ENCODE results near the gene OR10G3.
"Not testable (repeated sequence)": the region's sequence is repeated elsewhere in the genome, so short reads cannot be mapped to it uniquely, and the experiment has no call there.

OR10G3 gene

GRCh38 chr14:21579976-21580375 lies at the start of gene OR10G3:
OR10G3 (minus strand) TSS chr14:21580076; CDS start chr14:21570744, 9,332 bp downstream.
- no peak for DNase-seq

DNA sequence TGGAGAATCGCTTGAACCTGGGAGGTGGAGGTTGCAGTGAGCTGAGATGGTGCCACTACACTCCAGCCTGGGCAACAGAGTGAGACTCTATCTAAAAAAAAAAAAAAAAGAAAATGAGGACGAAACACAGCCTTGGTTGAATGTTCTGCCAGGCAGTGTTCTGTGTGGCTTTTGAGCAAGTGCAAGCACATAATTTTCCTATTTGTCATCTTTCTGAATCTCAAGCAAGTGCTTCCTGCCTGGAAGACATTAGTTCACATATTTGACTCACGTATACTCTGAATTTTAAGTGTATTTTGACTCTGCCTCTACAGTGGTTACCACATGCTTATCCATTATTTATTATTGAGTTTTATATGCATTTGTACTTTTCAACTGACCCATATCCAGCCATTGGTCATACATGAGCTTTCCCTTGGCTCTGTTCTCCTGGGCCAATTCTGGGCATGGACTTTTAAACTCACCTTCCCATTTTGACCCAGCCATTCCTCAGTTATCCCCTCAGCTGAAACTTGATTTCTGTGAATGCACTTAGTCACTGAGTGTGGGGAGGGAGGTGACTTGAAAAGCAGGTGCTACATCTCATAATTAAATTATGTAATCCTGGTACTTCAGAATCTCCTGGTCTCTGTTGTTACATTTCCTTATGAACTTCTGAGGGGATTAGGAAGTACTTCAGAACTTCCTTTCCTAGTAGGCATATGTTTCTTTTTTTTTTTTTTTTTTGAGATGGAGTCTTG lies 46.8 kb upstream of the OR10G3 start:
- DNase-seq: no peak

- DNase-seq: no peak
Measured at GRCh38 chr14:21617614-21618013, 37.7 kb upstream of the OR10G3 start.

- no peak for DNase-seq
Measured at GRCh38 chr14:21614240-21614639, 34.4 kb upstream of the OR10G3 start.

- no peak for DNase-seq
Measured at GRCh38 chr14:21612324-21612723, 32.4 kb upstream of the OR10G3 start.

DNA sequence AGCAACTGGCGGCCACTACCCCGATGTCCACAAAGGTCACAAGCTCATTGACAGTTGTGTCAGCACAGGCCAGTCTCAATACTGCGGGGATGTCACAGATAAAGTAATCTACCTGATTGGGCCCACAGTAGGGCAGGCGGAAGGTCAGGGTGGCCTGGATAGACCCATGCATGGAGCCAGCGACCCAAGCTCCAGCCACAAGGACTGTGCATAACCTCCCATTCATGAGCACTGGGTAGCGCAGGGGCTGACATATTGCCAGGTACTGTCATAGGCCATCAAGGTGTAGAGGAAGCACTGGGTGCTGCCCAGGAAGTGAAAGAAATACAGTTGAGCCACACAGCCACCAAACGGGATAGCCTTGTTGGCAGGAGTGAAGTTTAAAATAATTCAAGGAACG lies 22.3 kb upstream of the OR10G3 start:
- DNase-seq: not testable (repeated sequence)

DNA sequence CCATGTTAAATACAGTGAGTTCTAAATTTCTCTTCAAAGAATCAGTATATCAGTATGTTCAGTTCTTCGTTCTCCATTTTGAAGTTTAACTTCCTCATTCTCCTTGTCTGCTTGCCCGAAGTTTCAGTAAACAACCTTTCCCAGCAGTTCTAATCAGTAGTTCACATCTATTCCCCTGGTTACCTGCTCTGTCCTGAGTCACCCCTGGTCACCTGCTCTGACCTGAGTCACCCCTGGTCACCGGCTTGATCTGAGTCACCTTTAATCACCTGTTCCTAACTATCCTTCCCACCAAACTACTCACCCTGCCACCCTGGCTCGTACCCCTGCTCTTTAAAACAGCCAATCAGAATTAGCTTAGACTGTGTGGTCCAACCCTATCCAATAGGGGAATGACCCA lies 9.4 kb upstream of the OR10G3 start:
- no peak for DNase-seq

DNA sequence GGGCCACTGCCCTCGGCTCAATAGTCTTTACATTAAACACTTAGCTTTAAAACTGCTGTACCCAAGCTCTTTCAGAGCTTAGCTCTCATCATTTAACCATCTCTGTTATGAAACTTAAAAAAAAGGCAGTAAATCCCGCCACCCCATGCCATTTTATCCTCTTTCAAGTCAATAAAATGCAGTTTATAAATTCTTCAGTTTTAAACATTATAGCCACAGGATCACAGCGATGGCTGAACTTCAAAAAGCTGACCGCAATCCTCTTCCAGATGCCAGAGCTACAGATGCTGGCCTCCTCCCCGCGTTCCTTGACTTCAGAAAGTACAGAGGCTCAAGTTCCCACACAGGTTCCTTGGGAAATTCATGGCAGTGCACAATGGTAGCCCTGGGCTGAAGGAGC lies 4.2 kb downstream of the OR10G3 start:
- no peak for DNase-seq

DNA sequence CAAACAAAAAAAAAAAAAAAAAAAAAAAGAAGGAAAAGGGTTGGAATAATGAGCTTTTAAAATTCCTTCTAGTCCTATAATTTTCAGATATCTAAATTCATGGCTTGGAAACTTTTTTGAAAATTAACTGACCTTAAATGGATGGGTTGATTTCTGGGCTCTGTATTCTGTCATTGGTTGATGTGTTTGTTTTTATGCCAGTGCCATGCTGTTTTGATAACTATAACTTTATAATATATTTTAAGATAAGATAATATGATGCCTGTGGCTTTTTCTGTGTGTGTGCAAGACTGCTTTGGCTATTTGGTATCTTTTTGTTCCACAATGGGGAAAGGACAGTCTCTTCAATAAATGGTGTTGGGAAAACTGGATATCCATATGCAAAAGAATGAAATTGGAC lies 7.3 kb downstream of the OR10G3 start:
- no peak for DNase-seq

- DNase-seq: no peak
Measured at GRCh38 chr14:21558703-21559170, 21.1 kb downstream of the OR10G3 start.

DNA sequence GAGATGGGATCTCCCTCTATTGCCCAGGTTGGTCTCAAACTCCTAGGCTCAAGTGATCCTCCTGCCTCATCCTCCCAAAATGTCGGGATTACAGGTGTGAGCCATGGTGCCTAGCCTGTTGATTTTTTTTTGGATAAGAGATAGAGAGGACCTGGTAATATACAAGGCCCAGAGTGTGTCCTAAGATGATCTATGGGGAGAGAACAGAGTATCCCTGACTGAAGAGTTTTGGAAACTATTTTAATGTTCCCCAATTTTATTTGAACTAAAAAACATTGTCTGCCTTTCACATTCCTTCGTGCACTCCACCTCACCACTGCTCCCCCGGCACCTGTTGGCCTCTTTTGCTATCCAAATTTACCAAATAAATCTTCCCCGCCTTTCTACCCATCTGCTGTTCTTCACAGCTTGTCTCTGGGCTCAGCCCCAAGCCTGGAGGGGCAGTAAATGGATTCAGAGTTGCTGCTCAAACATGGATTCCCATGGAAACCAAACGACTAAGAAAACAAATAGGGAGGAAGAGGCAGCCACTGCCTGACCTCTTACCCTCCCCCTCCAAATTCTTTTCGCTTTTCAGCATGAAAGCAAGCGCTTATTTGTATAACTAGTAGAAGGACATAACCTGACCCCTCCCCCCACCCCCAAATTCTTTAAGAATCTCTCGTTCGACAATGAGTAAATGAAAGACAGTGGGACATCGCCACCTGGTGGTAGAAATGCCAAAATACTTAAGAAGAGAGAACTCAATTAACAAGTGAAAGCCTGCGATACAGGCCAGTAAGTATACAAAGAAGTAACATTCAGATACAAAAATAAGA lies 22.6 kb downstream of the OR10G3 start:
- DNase-seq: peak; percentile 79

DNA sequence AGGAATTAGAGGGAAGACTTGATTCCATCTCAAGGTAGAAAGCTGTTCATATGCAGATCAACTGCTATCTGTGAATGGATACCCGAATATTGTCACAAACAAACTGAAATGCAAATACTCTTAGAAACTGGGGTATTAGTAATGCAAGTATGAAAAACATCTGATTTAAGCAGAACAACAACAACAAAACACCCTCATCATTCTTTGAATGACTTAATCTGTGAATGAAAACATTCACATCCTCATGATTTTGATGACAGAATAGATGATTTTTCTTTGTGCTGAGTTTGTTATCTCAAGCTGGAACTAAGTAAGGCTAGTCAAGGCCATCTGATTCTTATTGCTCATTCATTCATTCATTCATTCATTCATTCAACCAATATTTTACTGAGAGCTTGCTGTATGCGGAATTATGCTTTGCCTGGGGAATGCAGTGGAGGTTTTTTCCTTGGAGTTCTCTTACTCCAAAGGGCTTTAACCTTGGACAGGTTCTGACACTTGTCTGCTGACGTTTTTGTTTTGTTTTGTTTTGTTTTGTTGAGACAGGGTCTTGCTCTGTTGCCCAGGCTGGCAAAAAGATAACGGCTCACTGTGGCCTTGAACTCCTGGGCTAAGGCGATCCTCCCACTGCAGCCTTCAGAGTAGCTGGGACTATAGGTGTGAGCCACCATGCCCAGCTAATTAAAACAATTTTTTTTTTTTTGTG lies 23.3 kb downstream of the OR10G3 start:
- no peak for DNase-seq

- DNase-seq: no peak
Measured at GRCh38 chr14:21553266-21553665, 26.6 kb downstream of the OR10G3 start.

DNA sequence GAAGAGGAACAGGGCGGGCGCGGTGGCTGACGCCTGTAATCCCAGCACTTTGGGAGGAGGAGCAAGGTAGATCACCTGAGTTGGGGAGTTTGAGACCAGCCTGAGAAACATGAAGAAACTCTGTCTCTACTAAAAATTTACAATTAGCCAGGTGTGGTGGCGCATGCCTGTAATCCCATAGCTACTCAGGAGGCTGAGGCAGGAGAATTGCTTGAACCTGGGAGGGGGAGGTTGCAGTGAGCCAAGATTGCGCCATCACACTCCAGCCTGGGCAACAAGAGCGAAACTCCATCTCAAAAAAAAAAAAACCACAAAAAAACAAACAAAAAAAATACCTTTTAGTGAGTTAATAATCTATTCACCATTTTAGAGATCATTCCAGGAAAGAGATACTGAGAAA lies 35.3 kb downstream of the OR10G3 start:
- not testable (repeated sequence) for DNase-seq

- DNase-seq: no peak
Measured at GRCh38 chr14:21543963-21544362, 35.9 kb downstream of the OR10G3 start.

DNA sequence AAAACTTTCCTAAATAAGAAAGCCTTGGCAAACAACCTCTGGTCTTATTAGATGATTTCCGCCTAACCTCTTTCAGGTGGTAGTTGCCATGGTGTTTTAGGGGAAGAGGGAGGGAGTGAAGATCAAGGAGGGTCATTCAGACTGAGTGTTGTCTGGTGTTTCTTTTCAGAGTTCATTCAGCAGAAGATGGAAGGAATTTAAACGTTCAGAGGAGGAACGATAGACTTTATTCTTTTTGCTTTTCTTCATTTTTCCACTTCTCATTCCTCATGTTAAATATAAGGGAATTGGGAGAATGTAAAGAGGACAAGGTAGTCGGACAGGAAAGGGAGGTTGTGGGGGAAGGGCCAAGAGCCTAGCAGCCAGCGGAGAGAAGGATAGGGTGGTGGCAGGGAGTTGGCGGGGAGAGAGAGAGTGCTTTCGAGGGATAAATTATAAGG lies 36.3 kb downstream of the OR10G3 start:
- no peak for DNase-seq

GRCh38 chr14:21541413-21542074 lies 38.3 kb downstream of the OR10G3 start:
- no peak for DNase-seq

DNA sequence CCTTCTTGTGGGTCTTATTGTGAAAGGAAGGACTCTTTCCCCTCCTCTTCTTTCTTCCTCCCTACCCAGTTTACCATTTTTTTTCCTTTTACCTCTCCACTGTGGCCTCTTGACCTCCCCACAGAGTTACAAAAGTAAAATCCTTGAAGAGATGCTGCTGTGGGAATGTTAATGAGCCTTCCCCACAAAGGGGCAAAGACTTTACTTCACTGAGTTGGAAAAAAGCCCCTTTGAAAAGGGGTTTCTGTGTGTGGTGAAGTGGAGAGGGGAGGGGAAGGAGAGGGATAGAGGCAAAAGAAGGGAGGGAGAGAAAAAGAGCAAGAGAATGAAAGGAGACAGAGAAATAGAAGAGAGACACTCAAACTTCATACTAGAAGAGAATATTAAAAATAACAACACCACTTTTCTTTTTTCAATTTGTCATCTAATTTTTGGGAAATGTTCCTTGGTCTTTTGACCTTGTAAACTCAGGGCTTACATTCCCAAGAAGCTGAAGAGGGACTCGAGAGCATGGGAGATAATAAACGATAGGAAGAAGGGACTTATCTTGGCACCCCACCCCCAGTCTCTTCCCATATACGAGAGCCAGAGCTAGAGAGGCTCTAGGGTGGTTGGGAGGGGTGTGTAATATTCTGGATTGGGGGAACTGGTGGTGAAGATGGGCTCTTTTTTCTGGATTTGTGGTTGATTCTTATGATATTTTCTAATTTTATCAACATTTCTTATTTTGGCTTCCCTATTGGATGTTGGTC lies 40.5 kb downstream of the OR10G3 start:
- no peak for DNase-seq

DNA sequence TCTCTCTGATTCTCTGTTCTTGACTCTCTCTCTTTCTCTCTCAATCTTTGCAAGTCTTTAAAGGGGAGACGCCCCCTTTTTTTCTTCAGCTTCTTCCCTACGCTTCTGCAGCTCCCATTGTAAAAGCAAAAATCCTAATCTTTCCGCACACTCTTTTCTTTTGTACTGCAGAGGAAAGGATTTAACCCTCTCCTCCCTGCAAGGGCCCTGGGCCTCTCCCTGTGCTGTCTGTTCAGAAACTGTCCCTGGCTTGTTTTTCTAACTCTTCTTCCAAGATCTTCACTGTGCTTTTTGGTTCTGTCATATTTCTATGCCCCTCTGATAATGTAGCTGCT lies 42.8 kb downstream of the OR10G3 start:
- no peak for DNase-seq

GRCh38 chr14:21536418-21537089 lies 43.3 kb downstream of the OR10G3 start:
- DNase-seq: no peak

DNA sequence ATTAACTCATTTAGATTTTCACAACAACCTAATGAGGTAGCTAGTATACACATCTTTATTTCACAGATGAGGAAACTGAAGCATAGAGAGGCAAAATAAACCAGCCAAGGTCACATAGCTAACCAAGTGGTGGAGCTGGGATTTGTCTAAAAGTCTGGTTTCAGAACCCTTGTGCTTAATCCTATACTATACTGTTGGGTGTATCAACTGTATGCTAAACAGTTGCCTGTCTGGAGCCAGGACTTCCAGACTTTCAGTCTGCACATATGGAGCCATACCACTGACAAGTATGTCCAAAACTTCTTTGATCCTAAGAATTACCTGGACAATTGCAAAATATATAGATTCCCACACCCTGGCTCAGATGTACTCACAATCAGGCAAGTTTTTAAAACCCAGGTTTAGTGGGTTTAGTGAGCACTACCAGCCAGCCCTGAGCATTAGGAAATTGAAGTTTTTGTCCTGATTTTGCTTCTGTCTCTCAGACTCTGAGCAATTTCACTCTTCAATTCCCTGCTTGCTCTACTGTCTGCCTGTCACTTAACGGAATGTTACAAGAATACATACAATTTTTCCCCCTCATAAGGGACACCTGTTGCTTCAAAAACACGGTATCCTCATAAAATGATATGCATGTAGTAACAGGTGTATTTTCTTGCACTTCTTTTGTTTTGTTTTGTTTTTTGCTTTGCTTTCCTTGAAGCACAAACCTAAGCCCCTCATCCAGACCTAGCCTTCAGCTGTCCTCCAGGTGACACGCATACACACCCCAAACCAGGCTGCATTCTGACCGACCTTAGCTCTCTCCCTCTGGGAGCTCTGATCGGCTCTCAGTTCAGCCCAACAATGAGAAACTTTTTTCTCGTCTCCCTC lies 44.1 kb downstream of the OR10G3 start:
- no peak for DNase-seq

All from kidney glomerular epithelial cell (primary cell).